GM19467 (cell line): Measurements from ENCODE around the gene AP5S1.

Experiments
- ATAC-seq: cut with Tn5 transposase; IDR thresholded peaks from one replicate; pipeline ENCODE4 v1.9.1; 2021; ENCODE audit warnings: mild to moderate bottlenecking, moderate library complexity; ENCODE audit not compliant: unreplicated experiment

The AP5S1 gene

GRCh38 chr20:3873507-3873906, 53.2 kb downstream of the AP5S1 start:
- ATAC-seq: no peak

GRCh38 chr20:3874194-3874844, 54.0 kb downstream of the AP5S1 start:
- ATAC-seq: no peak

- ATAC-seq: no peak
These were observed 55.1 kb downstream of the AP5S1 start for GRCh38 chr20:3875378-3875974.

- ATAC-seq: no peak
These were observed 55.7 kb downstream of the AP5S1 start for GRCh38 chr20:3876000-3876399.

GRCh38 chr20:3876676-3877075, 56.3 kb downstream of the AP5S1 start:
- no peak for ATAC-seq
